ENCODE results near the gene MAP3K7CL.

DNA sequence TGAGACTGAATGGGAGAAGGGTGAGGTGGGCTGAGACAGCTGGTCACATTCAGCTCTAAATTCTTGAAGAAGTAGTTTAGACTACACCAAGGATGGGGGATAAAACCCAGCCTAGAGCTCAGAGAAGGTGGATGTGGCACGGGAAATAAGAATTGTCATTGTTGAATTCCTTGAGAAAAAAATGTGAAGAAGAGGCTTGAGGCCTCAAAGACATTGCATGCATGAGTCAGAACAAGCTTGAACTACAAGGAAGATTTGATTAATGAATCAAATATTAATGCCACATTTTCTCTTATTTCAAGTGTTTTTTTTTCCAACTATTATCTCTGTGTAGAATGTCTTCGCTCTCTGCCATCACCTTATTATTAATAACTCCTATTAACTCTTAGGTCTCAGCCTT lies 58.9 kb downstream of the MAP3K7CL start:
- TF ChIP-seq CTCF (IDR thresholded peaks at IDR 0.05; ENCODE audit: low read depth, low read length) (no peak), POLR2A (IDR thresholded peaks at IDR 0.05; ENCODE audit: extremely low read depth, insufficient read length) (no peak), MYC (IDR thresholded peaks at IDR 0.05; ENCODE audit: low read depth, low read length) (no peak)
- TF ChIP-seq, protein P1, sequence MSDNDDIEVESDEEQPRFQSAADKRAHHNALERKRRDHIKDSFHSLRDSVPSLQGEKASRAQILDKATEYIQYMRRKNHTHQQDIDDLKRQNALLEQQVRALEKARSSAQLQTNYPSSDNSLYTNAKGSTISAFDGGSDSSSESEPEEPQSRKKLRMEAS (IDR thresholded peaks at IDR 0.05; ENCODE audit: low read depth, low read length): no peak

Measured in NB4 (cell line).